Erythroblast (primary cell): Measurements from ENCODE around the gene CHMP2A.
"Not testable (repeated sequence)": the region's sequence is repeated elsewhere in the genome, so short reads cannot be mapped to it uniquely, and the experiment has no call there.

ENCODE experiments used
- DNase-seq, 2 experiments: peaks; one replicate each; lab custom pipeline; 2025; lab: John Stamatoyannopoulos, UW
- GATA1 ChIP-seq: IDR thresholded peaks from 2 replicates; pipeline ENCODE4 v1.6.1; 2011; ENCODE audit warnings: low read depth, mild to moderate bottlenecking, control low read depth, low read length, moderate library complexity
- POLR2A ChIP-seq: IDR thresholded peaks from 2 replicates; pipeline ENCODE4 v1.6.1; 2011; ENCODE audit warnings: mild to moderate bottlenecking, low read length

CHMP2A gene

DNA sequence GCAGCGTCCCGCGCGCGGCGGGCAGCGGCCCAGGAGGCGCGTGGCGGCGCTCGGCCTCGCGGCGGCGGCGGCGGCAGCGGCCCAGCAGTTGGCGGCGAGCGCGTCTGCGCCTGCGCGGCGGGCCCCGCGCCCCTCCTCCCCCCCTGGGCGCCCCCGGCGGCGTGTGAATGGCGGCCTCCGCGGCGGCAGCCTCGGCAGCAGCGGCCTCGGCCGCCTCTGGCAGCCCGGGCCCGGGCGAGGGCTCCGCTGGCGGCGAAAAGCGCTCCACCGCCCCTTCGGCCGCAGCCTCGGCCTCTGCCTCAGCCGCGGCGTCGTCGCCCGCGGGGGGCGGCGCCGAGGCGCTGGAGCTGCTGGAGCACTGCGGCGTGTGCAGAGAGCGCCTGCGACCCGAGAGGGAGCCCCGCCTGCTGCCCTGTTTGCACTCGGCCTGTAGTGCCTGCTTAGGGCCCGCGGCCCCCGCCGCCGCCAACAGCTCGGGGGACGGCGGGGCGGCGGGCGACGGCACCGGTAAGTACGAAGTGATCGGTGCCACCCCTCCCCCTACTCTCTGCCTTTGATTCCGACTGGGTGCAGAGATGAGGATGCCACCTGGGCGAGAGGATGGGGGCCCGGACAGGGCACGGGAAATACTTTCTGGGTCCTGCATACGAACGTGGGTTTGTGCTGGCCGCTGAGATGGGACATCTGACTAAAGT is 10.2 kb downstream of the CHMP2A start:
- no peak for TF ChIP-seq POLR2A
- TF ChIP-seq GATA1 = no peak
- no peak for DNase-seq

DNA sequence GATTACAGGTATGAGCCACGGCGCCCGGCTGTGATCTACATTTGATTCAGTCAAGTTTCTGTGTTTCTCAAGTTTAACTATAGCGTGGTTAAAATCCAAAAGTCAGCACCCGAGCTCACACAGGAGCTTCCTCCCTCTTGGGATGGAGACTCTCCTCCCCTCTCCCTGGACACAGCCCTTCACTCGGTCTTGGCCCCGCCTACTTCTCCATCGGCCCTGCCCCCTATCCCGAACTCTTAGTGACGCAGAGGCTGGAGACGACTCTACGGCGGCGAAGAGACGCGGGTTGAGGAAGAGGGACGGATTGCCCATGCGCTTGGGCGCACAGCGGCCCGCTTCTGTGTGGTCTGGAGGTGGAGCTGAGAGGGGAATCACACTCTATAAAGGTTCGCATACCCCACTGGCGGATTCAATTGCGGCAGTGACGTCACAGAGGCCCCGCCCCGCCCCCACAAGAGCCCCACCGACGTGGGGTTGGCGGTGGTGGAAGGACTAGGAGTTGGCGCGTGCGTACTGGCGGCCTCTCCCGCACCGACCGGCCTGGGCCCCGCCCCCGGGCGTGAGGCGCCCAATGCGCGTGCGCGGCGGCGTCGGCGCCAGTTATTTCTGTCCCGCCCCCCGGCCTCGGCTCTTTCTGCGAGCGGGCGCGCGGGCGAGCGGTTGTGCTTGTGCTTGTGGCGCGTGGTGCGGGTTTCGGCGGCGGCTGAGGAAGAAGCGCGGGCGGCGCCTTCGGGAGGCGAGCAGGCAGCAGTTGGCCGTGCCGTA is 10.9 kb downstream of the CHMP2A start, which contains the start of gene TRIM28:
Gene TRIM28, plus strand, starts transcription at position 239 of the 765 bp plus-strand sequence. CDS start 694 bp downstream, outside the sequence.
- no peak for DNase-seq
- TF ChIP-seq POLR2A (peak; percentile 90), GATA1 (no peak)

DNA sequence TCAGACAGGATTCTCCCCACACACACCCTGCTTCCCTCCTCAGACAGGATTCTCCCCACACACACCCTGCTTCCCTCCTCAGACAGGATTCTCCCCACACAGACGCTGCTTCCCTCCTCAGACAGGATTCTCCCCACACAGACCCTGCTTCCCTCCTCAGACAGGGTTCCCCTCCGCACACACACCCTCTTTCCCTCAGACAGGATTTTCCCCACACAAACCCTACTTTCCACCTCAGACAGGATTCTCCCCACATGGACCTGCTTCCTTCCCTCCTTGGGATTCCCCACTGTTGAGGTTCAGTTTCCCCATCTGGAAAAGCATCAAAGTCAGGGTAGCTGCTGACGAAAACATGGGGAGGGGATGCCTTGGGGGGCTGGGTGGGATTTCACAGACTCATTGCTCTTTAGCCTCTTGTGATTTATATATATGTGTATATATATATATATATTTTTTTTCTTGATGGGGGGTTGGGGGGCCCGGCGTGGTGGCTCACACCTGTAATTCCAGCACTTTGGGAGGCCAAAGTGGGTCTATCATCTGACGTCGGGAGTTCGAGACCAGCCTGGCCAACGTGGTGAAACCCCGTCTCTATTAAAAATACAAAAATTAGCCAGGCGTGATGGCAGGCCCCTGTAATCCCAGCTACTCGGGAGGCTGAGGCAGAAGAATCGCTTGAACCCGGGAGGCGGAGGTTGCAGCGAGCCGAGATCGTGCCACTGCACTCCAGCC is 12.1 kb downstream of the CHMP2A start:
- not testable (repeated sequence) for DNase-seq

DNA sequence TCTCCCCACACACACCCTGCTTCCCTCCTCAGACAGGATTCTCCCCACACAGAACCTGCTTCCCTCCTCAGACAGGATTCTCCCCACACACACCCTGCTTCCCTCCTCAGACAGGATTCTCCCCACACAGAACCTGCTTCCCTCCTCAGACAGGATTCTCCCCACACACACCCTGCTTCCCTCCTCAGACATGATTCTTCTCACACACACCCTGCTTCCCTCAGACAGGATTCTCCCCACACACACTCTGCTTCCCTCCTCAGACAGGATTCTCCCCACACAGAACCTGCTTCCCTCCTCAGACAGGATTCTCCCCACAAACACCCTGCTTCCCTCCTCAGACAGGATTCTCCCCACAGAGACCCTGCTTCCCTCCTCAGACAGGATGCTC is 15.7 kb downstream of the CHMP2A start:
- DNase-seq = not testable (repeated sequence)

DNA sequence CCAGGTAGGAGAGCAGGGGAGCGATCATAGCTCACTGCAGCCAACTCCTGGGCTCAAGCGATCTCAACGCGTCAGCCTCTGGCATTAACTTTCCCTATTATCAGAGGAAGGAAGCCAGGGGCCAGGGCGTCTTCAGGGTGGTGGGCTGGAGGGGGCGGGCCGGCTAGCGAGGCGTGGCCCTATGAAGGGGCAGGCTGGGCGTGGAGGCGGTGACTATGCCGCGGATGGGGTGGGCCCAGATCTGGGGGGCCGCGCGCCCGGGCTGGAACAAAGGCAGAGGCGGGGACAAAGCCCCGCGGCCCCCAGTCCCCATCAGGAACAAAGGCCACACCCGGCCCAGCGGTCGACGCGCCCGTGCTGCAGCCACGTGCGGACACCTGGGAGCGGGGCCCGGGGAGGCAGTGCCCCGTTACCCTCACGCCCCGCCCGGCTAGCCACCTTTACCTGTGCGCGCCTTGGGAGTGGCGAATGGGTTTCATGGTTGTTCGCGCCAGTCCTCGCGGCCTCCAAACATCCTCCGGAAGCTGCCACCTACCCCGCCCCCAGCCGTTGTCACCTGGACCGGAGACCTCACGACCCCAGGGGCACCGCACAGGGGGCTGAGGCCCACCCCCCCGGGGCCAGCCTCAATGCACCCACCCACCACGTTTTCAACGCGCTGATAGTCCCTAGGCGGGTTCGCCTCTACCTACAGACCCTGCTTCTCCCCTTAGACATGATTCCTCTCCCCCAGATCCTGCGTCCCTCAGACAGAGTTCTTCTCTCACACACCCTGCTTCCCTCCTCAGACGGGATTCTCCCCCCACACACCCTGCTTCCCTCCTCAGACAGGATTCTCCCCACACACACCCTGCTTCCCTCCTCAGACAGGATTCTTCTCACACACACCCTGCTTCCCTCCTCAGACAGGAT is 16.4 kb downstream of the CHMP2A start:
- DNase-seq = peak; percentile 52 to 59

DNA sequence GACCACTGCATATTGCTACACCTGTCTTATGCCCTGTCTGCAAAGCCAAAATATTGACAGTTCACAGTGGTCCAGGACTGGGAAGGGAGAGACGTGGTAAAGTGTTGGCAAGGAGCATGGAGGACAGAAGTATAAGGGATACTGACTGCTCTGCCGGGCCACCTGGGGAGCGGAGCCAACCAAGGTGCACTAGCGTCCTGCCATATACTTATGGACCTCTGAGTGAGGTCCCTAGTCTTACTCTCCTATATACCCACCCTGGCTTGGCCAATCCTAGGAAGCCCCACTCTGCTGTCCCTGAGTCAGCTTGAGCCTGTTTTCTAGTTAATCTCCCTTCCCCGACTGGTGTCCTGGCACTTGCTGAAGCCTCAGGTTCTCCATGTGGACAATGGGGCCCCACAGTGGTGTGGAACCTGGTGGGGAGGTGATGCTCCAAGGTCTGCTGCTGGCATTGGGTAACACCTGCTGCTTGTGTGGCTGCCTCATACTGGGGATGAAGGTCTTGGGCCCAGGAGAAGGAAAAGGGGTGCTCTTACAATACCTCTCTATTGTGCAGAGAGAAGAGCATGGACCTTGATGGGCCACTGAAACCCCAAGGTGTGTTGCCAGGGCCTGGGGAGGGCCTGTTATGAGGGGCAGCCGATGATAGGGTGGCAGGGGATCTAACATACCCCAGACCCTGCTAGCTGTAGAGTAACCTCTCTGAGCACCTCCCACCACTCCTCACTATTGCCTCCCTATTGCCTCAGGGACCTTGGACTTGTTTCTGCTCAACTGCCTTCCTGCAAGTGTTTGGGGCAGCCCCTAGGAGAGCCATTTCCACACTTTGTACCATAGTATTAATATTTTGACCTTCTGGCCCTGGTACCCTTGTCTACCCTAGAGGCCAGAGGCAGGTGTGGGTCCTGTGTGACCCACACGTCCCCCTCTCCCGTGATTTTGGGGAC is 17.8 kb downstream of the CHMP2A start:
- DNase-seq = no peak
- TF ChIP-seq POLR2A (no peak), GATA1 (no peak)

More for the DNA sequence above, 16.4 kb downstream of the CHMP2A start:
- TF ChIP-seq GATA1 = no peak
- no peak for TF ChIP-seq POLR2A

DNA sequence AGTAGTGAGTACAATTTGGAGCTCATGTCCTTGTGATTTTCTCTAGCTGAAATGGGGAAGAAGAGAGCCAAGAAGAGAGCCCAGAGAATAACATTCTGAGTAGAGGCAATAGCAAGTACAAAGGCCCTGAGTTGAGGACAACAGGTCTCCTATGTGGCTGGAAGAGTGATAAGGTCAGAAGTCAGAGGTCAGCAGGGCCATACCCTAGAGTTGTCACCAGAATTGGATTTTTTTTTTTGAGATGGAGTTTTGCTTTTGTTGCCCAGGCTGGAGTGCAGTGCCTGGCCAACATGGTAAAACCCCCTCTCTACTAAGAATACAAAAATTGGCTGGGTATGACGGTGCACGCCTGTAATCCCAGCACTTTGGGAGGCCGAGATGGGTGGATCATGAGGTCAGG is 19.0 kb downstream of the CHMP2A start:
- no peak for DNase-seq
- no peak for TF ChIP-seq GATA1

DNA sequence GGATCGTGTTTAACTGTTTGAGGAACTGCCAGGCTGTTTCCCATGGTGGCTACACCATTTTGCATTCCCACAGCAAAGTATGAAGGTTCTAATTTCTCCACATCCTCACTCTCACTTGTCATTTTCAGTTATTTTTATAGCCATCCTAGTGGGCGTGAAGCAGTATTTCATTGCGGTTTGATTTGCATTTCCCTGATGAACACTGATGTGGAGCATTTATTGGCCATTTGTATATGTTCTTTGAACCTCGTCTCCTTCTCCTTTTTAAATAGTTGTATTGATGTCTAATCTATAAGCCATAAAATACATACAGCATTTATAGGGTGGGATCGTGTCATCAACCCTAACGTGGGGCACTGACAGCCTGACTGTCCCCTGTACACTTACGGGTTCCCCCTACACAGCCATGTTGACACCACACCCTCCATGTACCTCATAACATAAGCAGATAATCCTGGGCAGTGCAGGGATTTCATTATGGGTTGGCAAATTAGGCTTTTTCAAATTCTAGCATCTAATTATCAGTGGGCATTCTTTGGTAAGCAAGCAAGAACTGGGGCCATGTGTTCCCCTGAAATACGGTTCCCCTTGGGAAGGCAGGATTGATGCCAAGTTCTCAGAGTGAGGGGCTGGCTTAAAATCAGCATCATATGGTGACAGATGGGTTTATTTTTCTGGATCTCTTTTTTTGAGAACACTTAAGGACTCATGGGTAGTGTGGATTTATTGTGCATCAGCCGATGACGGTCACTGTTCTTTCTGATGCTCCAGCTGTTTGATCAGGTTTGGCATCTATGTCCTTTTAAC is 23.7 kb downstream of the CHMP2A start:
- DNase-seq = no peak
- TF ChIP-seq GATA1 = no peak
- TF ChIP-seq POLR2A = no peak

DNA sequence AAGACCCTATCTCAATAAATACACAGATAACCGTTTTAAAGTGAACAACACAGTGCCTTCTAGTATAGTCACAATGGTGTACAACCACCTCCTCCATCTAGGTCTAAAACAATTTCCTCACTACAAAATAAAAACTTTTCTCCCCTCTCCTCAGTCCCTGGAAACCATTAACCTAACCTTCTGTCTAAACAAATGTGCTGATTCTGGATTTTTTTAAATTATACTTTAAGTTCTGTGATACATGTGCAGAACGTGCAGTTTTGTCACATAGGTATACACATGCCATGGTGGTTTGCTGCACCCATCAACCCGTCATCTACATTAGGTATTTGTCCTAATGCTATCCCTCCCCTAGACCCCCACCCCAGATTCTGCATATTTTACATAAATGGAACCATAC is 25.5 kb downstream of the CHMP2A start:
- no peak for TF ChIP-seq GATA1
- TF ChIP-seq POLR2A = no peak
- DNase-seq = no peak

DNA sequence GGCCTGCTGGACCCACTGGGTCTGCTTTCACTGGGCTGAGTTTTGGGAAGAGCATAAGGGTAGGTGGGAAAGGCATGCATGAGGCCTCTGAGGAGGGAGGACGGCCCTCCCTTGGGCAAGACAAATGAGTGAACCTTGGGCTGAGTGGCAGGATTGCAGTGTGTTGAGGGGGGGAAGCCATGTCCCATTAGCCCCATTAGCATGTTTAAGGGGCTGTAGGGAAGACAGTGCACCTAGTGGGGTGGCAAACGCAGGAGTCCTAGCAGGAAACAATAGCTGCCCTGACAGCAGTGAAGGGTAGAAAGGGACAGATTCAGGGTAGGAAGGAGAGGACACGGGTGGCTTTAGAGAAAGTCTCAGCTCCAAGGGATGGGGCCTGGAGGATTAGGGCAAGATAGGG is 32.2 kb downstream of the CHMP2A start:
- no peak for DNase-seq
- no peak for TF ChIP-seq POLR2A
- TF ChIP-seq GATA1 = no peak

DNA sequence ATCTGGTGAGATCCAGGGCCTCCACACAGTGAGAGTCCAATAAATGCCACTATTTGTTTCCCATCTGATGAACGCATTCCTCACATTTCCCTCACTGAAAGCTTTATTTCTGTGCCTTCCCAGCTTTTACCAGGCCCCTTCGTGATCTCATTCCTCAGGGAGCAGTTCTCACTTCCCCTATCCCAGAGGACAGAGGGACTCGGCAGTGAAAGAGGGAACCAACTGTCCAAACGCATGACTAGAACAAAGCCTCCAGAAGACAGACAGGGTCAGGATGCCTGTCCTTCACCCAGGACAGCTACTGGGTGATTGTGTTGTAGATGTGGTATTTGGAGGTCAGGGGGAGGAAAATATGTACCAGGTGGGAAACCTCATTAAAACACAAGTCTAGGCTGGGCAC is 33.3 kb downstream of the CHMP2A start:
- DNase-seq = no peak
- TF ChIP-seq POLR2A (no peak), GATA1 (no peak)

DNA sequence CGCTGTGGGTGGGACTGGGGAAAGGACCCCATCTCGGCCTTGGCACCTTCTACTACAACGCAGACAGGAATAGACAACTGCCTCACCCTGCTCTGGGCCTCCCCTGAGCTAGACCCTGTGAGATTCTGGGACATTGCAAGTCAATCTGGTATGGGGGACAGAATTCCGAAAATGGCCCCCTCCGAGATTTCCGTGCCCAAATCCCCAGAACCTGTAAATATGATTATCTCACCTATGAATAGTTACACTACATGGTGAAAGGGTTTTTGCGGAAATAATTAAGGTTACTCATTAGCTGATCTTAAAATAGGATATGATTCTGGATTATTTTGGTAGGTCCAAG is 34.7 kb downstream of the CHMP2A start:
- TF ChIP-seq GATA1 (no peak), POLR2A (no peak)
- DNase-seq = no peak
